GM10248 (cell line): ENCODE results near the gene NEK1.
A peak's percentile ranks its signal among the peaks of the same experiment; 100 is the strongest.
"Not testable (repeated sequence)": the region's sequence is repeated elsewhere in the genome, so short reads cannot be mapped to it uniquely, and the experiment has no call there.

Experiments
- CTCF ChIA-PET: fragments of 300-600 bp; sonication (Branson Sonifier 250); formaldehyde crosslinking; extraction: SDS; loops from one replicate; lab custom pipeline; 2021; ENCODE audit warnings: antibody characterized with exemption; lab: Yijun Ruan, JAX
- POLR2A ChIA-PET: fragments of 350-650 bp; sonication (Branson Sonifier 250); formaldehyde crosslinking; extraction: SDS; loops from one replicate; lab custom pipeline; 2020; ENCODE audit warnings: antibody characterized with exemption; lab: Yijun Ruan, JAX
- DNase-seq: peaks from one replicate; pipeline ENCODE4 v3.0.0; 2012; ENCODE audit errors: extremely low spot score
- CTCF ChIP-seq: IDR thresholded peaks from 2 replicates; pipeline ENCODE4 v1.5.1; 2012; ENCODE audit warnings: mild to moderate bottlenecking, low read depth; ENCODE audit errors: extremely low read depth, missing control alignments, control extremely low read depth

The NEK1 gene

GRCh38 chr4:169438057-169438480 is 174.3 kb downstream of the NEK1 start:
- ChIA-PET POLR2A (interaction anchor here (1.6 kb wide), 1 partner anchor 27 kb away, joined by 8 read pairs; no protein-coding TSS in a partner anchor), CTCF (interaction anchor here (1.0 to 2.1 kb wide), 9 partner anchors 11 to 387 kb away, joined by 3 to 10 read pairs (median 4); partner anchors contain the start of gene CLCN3)
- TF ChIP-seq CTCF, result no peak
- DNase-seq, result peak; percentile 38

GRCh38 chr4:169437299-169438047 is 174.9 kb downstream of the NEK1 start:
- ChIA-PET CTCF (interaction anchor here (1.0 to 2.1 kb wide), 9 partner anchors 11 to 514 kb away, joined by 3 to 10 read pairs (median 3); partner anchors contain the start of gene CLCN3), POLR2A (interaction anchor here (1.6 kb wide), 1 partner anchor 27 kb away, joined by 8 read pairs; no protein-coding TSS in a partner anchor)
- no peak for TF ChIP-seq CTCF
- peak; percentile 51 for DNase-seq

GRCh38 chr4:169436734-169437133 is 175.6 kb downstream of the NEK1 start:
- POLR2A ChIA-PET, result interaction anchor here (1.6 kb wide), 1 partner anchor 26 kb away, joined by 8 read pairs; no protein-coding TSS in a partner anchor
- CTCF ChIA-PET, result interaction anchor here (1.0 to 1.7 kb wide), 6 partner anchors 21 to 513 kb away, joined by 3 to 5 read pairs (median 4); no protein-coding TSS in a partner anchor
- no peak for DNase-seq
- no peak for TF ChIP-seq CTCF

GRCh38 chr4:169428376-169428775 is 184.0 kb downstream of the NEK1 start:
- ChIA-PET CTCF (interaction anchor here (1.1 kb wide), 1 partner anchor 11 kb away, joined by 3 read pairs; no protein-coding TSS in a partner anchor), POLR2A (no interaction called here)
- no peak for TF ChIP-seq CTCF

GRCh38 chr4:169427727-169428126 is 184.7 kb downstream of the NEK1 start:
- DNase-seq, POLR2A ChIA-PET: not testable (repeated sequence)
- CTCF ChIA-PET, result interaction anchor here (1.1 kb wide), 2 partner anchors 10 to 14 kb away, joined by 3 read pairs; no protein-coding TSS in a partner anchor

More at GRCh38 chr4:169428376-169428775, 184.0 kb downstream of the NEK1 start:
- DNase-seq, result no peak

GRCh38 chr4:169420291-169420690 is 192.1 kb downstream of the NEK1 start:
- POLR2A ChIA-PET, result no interaction called here

More at GRCh38 chr4:169420291-169420690, 192.1 kb downstream of the NEK1 start:
- CTCF ChIA-PET, result no interaction called here
- TF ChIP-seq CTCF, result no peak
- DNase-seq, result no peak
